H9 (cell line): Measurements from ENCODE around the gene CTNNA3. TPM values are rescaled to one million over a fixed set of nuclear protein-coding genes. Genes with fewer than 3 reads are reported as not detected.

Experiments used
- DNase-seq: peaks from one replicate; pipeline ENCODE4 v3.0.0-alpha.2; 2017
- H2AFZ ChIP-seq: one replicate; pipeline ENCODE4 v1.6.1; 2013; ENCODE audit warnings: mild to moderate bottlenecking, low read length, control low read depth, moderate library complexity
- H2AK5ac ChIP-seq: 2 replicates; pipeline ENCODE4 v1.6.1; 2013; ENCODE audit warnings: low read length, control low read depth, mixed read lengths; ENCODE audit not compliant: insufficient read length
- H2BK120ac ChIP-seq: one replicate; pipeline ENCODE4 v1.6.1; 2013; ENCODE audit warnings: low read depth, mild to moderate bottlenecking, low read length, control low read depth, inconsistent platforms; ENCODE audit not compliant: poor library complexity, severe bottlenecking
- H2BK12ac ChIP-seq: 2 replicates; pipeline ENCODE4 v1.6.1; 2013; ENCODE audit warnings: low read length, control low read depth, mixed read lengths, low read depth; ENCODE audit not compliant: insufficient read length
- H2BK15ac ChIP-seq: 2 replicates; pipeline ENCODE4 v1.6.1; 2013; ENCODE audit warnings: low read depth, low read length, control low read depth
- H2BK20ac ChIP-seq: one replicate; pipeline ENCODE4 v1.6.1; 2013; ENCODE audit warnings: low read depth, mild to moderate bottlenecking, low read length, control low read depth, inconsistent platforms; ENCODE audit not compliant: poor library complexity, severe bottlenecking
- H2BK5ac ChIP-seq: 2 replicates; pipeline ENCODE4 v1.6.1; 2013; ENCODE audit warnings: low read length, control low read depth, mixed read lengths; ENCODE audit not compliant: insufficient read length
- H3K14ac ChIP-seq: 2 replicates; pipeline ENCODE4 v1.6.1; 2013; ENCODE audit warnings: low read length, control low read depth; ENCODE audit not compliant: insufficient read depth
- H3K18ac ChIP-seq: 2 replicates; pipeline ENCODE4 v1.6.1; 2013; ENCODE audit warnings: low read depth, mild to moderate bottlenecking, mixed read lengths, low read length, control low read depth; ENCODE audit not compliant: insufficient read length
- H3K23ac ChIP-seq: 2 replicates; pipeline ENCODE4 v1.6.1; 2013; ENCODE audit warnings: low read length, control low read depth, mixed read lengths, low read depth; ENCODE audit not compliant: insufficient read length
- H3K23me2 ChIP-seq: 2 replicates; pipeline ENCODE4 v1.6.1; 2013; ENCODE audit warnings: low read depth, mild to moderate bottlenecking, mixed read lengths, low read length, control low read depth; ENCODE audit not compliant: insufficient read length, poor library complexity, severe bottlenecking
- H3K27ac ChIP-seq: 2 replicates; pipeline ENCODE4 v1.5.1; 2013; ENCODE audit warnings: low read length, control low read depth, mixed read lengths, low read depth; ENCODE audit not compliant: insufficient read length
- H3K27me3 ChIP-seq: 2 replicates; pipeline ENCODE4 v1.6.1; 2013; ENCODE audit warnings: low read length, control low read depth, inconsistent platforms; ENCODE audit not compliant: insufficient read depth
- H3K4ac ChIP-seq: 2 replicates; pipeline ENCODE4 v1.6.1; 2013; ENCODE audit warnings: low read depth, mild to moderate bottlenecking, control low read depth, inconsistent platforms, low read length, moderate library complexity
- H3K4me1 ChIP-seq: 2 replicates; pipeline ENCODE4 v1.6.1; 2013; ENCODE audit warnings: low read length, control low read depth, inconsistent platforms; ENCODE audit not compliant: insufficient read depth
- H3K4me2 ChIP-seq: 2 replicates; pipeline ENCODE4 v1.6.1; 2013; ENCODE audit warnings: low read length, control low read depth, mixed read lengths; ENCODE audit not compliant: insufficient read length, insufficient read depth
- H3K56ac ChIP-seq: 2 replicates; pipeline ENCODE4 v1.6.1; 2013; ENCODE audit warnings: low read depth, mild to moderate bottlenecking, mixed read lengths, low read length, control low read depth; ENCODE audit not compliant: insufficient read length
- H3K79me1 ChIP-seq: 2 replicates; pipeline ENCODE4 v1.6.1; 2013; ENCODE audit warnings: low read depth, mild to moderate bottlenecking, moderate library complexity, low read length, control low read depth, inconsistent platforms; ENCODE audit not compliant: insufficient read depth, poor library complexity, severe bottlenecking
- H3K79me2 ChIP-seq: 2 replicates; pipeline ENCODE4 v1.6.1; 2013; ENCODE audit warnings: low read length, control low read depth, inconsistent platforms; ENCODE audit not compliant: insufficient read depth
- H3K9ac ChIP-seq: 2 replicates; pipeline ENCODE4 v1.6.1; 2013; ENCODE audit warnings: low read length, control low read depth, mixed read lengths; ENCODE audit not compliant: insufficient read length; ENCODE audit errors: extremely low read depth
- H3K9me3 ChIP-seq: one replicate; pipeline ENCODE4 v1.6.1; 2013; ENCODE audit warnings: low read depth, low read length, inconsistent platforms; ENCODE audit not compliant: control insufficient read depth
- H3T11ph ChIP-seq: one replicate; pipeline ENCODE4 v1.6.1; 2013; ENCODE audit warnings: mild to moderate bottlenecking, low read length, control low read depth, inconsistent platforms
- H4K20me1 ChIP-seq: one replicate; pipeline ENCODE4 v1.6.1; 2013; ENCODE audit not compliant: control insufficient read depth, insufficient read length, insufficient read depth
- H4K5ac ChIP-seq: 2 replicates; pipeline ENCODE4 v1.6.1; 2013; ENCODE audit warnings: low read depth, mild to moderate bottlenecking, mixed read lengths, low read length, control low read depth; ENCODE audit not compliant: insufficient read length
- H4K8ac ChIP-seq: replicated peaks from 2 replicates; pipeline ENCODE4 v1.6.1; 2013; ENCODE audit warnings: low read length, control low read depth, mixed read lengths, low read depth; ENCODE audit not compliant: insufficient read length
- H4K91ac ChIP-seq: 2 replicates; pipeline ENCODE4 v1.6.1; 2013; ENCODE audit warnings: low read depth, mild to moderate bottlenecking, moderate library complexity, mixed read lengths, low read length, control low read depth; ENCODE audit not compliant: insufficient read length
- H3K27ac Mint-ChIP-seq, 3 experiments: 2 replicates in 2 of 3; 3 replicates in 1 of 3; pipeline ENCODE4 v1.8.0; 2020 to 2021; ENCODE audit warnings: mixed read lengths in 3 of 3, mild to moderate bottlenecking in 1 of 3, moderate library complexity in 1 of 3
- H3K27me3 Mint-ChIP-seq: 2 replicates; pipeline ENCODE4 v1.8.0; 2021; ENCODE audit warnings: low read depth, mild to moderate bottlenecking, moderate library complexity, mixed read lengths
- H3K36me3 Mint-ChIP-seq, 3 experiments: 2 replicates in 2 of 3; 3 replicates in 1 of 3; pipeline ENCODE4 v1.8.0; 2020 to 2021; ENCODE audit warnings: low read depth in 3 of 3, mixed read lengths in 3 of 3; ENCODE audit not compliant: insufficient read depth in 1 of 3
- H3K4me1 Mint-ChIP-seq, 2 experiments: 2 replicates each; pipeline ENCODE4 v1.8.0; 2020; ENCODE audit warnings: mixed read lengths in 2 of 2
- H3K4me3 Mint-ChIP-seq, 2 experiments: 2 replicates in 1 of 2; 3 replicates in 1 of 2; pipeline ENCODE4 v1.8.0; 2020 to 2021; ENCODE audit warnings: mild to moderate bottlenecking in 2 of 2, mixed read lengths in 2 of 2, moderate library complexity in 1 of 2
- H3K9me3 Mint-ChIP-seq, 2 experiments: 2 replicates in 1 of 2; 3 replicates in 1 of 2; pipeline ENCODE4 v1.8.0; 2020; ENCODE audit warnings: mild to moderate bottlenecking in 2 of 2, mixed read lengths in 2 of 2, moderate library complexity in 1 of 2
- CTCF ChIP-seq: fragments of 200-600 bp; sonication (generic); conservative IDR thresholded peaks from 3 replicates; pipeline ENCODE4 v1.8.0; 2021; ENCODE audit warnings: antibody characterized with exemption, mild to moderate bottlenecking
- WGBS: extraction: QIAGEN DNeasy Blood & Tissue Kit; methylation state at CpG from one replicate; pipeline ENCODE4 v1.1.7; 2013; ENCODE audit warnings: missing lambda C conversion rate, low lambda C conversion rate, mixed read lengths; ENCODE audit not compliant: insufficient read length; ENCODE audit errors: extremely low coverage; 5-methylcytosine and 5-hydroxymethylcytosine counted together
- total RNA-seq: library from RNA; stranded (reverse); gene quantifications from 2 replicates; pipeline ENCODE4 v1.2.1, GENCODE V29; 2021

Gene CTNNA3
- total RNA-seq, 1 experiment from 2014 or later: 3.3 TPM

GRCh38 chr10:66943590-66943989, 752.4 kb downstream of the CTNNA3 start:
- no peak overlapping the region for H3K27ac ChIP-seq
- no peak overlapping the region for H2BK120ac ChIP-seq
- H4K91ac ChIP-seq: no peak overlapping the region
- Mint-ChIP-seq H3K4me1 (0 out of 4 replicates have a peak, but pooled peaks cover 0 to 2% of the 10 kb centered on the region in 2 experiments), H3K36me3 (peaks cover 0 to 3% (median 0%) of the 10 kb centered on the region in 3 experiments; a peak in 2 of 7 replicates), H3K27ac (no peak overlapping the region), H3K4me3 (no peak overlapping the region), H3K27me3 (no peaks in the 10 kb centered on the region), H3K9me3 (no peaks in the 10 kb centered on the region)
- no peaks in the 10 kb centered on the region for H3K4me1 ChIP-seq
- no peak overlapping the region for H2BK5ac ChIP-seq
- H2AFZ ChIP-seq: no peak overlapping the region
- no peak for DNase-seq
- no peaks in the 10 kb centered on the region for H4K20me1 ChIP-seq
- no peak overlapping the region for H4K5ac ChIP-seq
- TF ChIP-seq CTCF: no peak
- no peaks in the 10 kb centered on the region for H3K27me3 ChIP-seq
- H3K79me1 ChIP-seq: no peaks in the 10 kb centered on the region
- H3K14ac ChIP-seq: no peak overlapping the region
- no peaks in the 10 kb centered on the region for H3K79me2 ChIP-seq
- no peak overlapping the region for H2BK12ac ChIP-seq
- H3K4ac ChIP-seq: no peak overlapping the region
- H3K23ac ChIP-seq: no peak overlapping the region
- no peak overlapping the region for H2AK5ac ChIP-seq
- H3K9me3 ChIP-seq: no peaks in the 10 kb centered on the region
- no CpG with 5 or more reads among the region's 2 CpGs for WGBS
- H3K56ac ChIP-seq: no peak overlapping the region
- H3K18ac ChIP-seq: no peak overlapping the region
- no peak overlapping the region for H4K8ac ChIP-seq
- no peak overlapping the region for H2BK20ac ChIP-seq
- H3K9ac ChIP-seq: no peak overlapping the region
- no peak overlapping the region for H2BK15ac ChIP-seq
- H3T11ph ChIP-seq: no peak overlapping the region
- H3K4me2 ChIP-seq: no peak overlapping the region
- no peaks in the 10 kb centered on the region for H3K23me2 ChIP-seq
